HG02973 (cell line): ENCODE data around the gene PTDSS2.
"Not testable (repeated sequence)": the region's sequence is repeated elsewhere in the genome, so short reads cannot be mapped to it uniquely, and the experiment has no call there.

Source experiments
- ATAC-seq: cut with Tn5 transposase; IDR thresholded peaks from one replicate; pipeline ENCODE4 v1.9.1; 2021; ENCODE audit warnings: moderate library complexity; ENCODE audit not compliant: unreplicated experiment

Gene PTDSS2

DNA sequence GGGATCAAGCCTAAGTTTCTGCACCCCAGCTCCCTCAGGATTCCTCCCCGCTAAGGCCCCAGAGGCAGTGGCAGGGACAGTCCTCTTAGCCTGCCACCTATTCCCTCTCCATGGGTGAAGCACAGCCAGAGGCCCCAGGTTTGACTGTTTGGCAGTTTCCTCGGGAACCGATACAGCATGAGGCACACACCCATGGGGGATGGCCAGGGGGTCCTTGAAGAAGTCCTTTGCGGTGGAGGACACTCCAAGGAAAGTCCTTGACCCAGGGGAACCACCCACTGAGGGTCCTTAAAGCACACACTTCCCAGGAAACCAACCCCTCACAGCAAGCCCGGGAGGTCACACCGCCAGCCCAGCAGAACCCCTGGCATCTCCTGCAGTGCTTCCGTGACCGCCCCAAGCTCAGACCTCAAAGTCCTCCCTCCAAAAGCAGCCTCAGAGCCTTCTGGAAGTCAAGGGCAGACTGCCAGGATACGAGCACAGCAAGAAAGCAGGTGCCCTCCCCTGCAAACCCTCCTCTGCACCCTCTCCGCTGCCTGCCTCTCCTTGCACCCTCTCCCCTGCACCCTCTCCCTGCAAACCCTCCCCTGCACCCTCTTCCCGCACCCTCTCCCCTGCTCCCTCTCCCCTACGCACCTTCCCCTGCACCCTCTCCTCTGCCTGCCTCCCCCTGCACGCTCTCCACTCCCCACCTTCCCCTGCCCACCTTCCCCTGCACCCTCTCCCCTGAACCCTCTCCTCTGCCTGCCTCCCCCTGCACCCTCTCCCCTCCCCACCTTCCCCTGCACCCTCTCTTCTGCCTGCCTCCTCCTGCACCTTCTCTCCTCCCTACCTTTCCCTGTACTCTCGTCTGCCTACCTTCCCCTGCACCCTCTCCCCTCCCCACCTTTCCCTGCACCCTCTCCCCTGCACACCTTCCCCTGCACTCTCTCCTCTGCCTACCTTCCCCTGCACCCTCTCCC, 36.7 kb upstream of the PTDSS2 start:
- ATAC-seq: no peak

DNA sequence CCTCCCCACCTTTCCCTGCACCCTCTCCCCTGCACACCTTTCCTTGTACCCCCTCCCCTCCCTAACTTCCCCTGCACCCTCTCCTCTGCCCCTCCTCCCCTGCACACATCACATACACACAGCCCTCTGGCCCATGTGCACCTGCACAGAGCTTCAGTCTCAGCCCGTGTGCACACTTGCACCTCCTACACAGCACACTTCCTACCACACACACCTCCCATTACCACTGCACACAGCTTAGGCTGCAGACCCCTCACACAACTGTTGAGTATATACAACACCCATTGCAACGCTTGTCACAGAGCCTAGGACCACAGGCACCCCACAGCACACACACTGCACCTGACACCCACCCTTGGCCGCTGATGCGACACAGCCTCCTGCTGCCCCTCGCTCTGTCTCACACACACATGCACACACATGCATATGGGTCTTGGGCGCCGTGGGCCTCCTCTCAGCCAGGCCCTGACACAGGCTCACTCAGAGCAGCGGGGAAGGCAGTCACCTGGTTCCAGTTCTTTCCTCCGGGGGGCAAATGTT, 35.7 kb upstream of the PTDSS2 start:
- no peak for ATAC-seq

DNA sequence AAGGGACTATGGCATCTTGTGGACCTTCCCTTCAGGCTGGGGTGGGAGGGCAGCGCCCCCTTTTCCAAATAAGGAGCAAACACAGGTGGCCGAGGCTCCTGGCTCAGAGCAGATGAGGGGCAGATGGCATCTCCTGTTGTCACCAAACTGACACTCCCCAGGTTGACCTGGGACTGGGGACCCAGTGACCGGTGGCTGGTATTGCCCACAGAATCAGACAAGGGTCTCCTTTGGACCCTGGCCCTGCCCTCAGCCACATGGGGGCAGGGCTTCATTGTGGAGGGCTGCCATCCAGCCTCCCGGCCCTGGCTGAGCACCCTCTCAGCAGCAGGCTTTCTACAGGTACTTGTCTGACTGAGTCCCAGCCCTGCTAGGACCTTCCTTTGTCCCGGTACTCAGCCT, 34.4 kb upstream of the PTDSS2 start:
- ATAC-seq: no peak

DNA sequence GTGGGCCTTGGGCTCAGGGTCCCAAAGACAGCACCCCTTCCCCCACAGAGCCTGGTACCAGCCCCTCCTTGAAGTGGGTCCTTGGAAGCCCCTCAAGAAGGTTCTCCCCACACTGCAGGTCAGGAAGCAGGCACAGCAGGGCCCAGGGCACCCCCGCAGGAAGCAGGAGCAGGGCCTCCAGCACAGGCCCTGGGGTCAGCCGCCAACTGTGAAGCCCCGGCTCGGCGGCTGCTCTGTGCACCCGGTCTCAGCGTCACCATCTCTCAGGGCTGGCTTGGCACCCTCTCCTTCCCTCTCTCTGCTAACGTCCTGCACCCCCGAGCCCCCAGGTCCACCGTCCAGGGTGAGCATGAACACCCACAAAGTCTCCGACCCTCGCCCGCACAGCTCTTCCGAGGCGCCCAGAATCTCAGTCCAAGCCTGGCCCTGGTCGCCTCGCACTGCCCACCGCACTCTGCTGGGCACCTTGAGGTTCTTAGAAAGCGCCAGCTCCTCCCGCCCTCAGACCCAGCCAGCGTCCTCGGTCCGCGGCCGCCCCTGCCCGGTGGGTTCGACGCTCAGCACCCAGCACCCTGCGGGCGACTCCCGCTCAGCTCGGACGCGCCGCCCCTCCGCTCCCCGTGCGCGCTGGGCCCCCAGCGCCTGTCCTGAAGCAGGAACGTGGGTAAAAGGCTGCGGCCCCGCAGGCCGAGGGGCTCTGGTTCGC, 33.9 kb upstream of the PTDSS2 start:
- ATAC-seq: no peak

DNA sequence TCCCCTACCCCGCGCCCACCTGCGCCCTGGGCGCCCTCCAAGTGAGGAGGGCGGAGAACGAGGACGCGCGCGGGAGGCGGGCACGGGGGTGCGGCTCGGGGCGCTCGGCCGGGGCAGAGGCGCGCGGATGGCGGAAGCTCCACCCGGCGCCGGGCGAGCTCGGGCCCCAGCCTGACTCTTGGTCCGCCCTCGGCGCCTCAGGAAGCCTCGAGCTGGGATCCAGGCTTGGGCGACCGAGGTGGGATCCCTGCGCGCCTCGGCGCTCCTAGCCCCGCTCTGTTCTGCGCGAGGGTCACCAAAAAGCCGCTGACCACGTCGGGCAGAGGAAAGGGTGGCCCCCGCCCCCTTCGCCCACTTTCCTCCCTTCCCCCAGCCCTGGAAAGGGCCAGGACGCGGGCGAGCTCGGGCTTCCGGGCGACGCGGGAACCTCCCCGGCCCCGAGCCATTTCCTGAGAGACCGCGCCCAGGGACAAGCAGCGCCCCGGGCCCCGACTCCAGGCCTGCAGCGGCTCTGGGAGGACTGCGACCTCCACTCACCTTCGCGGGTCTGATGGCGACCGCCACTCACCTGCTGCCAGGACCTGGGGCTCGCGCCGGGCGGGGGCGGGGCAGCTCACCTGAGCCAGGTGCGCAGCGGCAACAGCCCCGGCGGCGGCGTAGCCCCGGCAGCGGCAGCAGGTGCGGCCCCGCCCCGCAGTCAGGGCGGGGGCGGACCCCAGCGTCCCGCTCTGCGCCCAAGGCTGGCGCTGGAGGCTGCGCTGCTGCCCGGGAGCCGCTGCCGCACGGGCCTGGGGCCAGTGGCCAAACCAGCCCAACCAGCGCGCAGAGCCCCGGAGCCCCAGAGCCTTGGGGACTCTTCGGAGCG, 33.1 kb upstream of the PTDSS2 start:
- peak; percentile 44 for ATAC-seq

DNA sequence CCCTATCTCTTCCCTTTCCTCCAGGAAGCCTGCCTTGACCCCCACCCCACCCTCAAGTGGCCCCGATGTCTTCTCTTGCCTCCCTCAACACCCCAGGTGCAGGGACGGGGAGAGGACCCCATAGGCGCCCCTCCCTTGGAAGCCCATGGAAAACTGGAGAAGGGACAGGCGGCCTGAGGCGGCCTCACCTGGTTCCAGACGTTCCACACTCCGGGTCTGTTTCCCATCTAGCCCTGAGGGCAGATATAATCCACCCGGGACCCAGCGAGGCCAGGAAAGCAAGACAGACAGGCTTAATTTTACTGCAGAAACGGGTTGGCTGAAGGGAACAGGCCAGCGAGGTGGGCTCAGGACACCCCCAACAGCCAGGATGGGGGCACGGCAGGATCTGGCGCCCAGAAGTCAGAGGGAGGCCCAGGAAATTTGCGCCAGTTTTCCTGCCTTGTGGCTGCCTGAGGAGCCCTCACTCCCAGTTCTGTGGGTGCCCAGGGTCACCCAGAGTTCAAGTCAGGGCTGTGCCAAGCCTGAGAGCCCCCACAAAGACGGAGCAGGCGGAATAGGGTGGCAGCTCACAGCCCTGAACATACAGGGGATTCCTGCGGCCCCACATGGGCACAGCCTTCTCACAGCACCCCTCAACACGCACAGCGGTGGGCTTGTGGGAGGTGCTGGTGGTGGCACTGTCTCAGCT, 32.3 kb upstream of the PTDSS2 start:
- ATAC-seq: no peak

DNA sequence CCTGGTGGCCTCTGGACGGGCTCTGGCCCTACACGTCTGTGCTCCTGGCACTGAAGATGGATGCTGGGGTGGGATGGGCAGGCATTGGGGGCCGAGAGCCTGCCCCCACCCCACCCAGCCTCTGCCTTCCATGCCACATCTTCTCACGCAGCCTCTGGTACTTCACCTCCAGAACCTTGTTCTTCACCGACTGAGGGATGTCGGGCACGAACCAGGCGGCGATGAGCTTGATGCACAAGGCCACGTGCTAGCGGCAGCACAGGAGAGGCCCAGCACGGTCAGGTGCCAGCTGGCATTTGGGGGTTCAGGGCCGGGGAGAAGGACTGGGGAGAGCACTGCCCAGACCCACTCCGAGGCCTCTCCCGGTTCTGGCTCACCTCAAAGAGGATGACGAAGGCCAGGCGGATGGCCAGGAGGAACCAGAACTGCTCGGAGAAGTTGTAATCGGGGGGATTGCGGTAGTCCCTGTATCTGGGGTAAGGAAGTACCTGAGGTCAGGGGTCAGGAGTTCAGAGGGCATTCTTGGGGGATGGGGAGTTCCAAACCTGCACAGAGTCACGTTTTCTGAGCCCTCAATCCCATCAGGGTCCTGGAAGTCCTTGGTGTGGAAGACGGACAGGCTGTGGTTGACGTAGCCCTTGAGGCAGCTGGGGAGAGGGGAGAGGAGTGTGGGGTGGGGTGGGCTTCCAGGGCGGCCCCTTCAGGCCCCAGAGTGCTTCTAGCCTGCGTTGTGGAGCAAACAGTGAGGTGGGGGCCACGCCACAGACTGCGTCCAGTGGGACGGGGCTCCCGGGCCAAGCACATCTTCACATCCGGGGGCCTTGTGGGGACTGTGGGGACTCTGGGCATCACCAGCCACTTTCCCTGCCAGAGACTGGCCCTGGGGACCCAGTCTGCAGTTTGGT, 31.5 kb upstream of the PTDSS2 start:
- ATAC-seq: no peak

DNA sequence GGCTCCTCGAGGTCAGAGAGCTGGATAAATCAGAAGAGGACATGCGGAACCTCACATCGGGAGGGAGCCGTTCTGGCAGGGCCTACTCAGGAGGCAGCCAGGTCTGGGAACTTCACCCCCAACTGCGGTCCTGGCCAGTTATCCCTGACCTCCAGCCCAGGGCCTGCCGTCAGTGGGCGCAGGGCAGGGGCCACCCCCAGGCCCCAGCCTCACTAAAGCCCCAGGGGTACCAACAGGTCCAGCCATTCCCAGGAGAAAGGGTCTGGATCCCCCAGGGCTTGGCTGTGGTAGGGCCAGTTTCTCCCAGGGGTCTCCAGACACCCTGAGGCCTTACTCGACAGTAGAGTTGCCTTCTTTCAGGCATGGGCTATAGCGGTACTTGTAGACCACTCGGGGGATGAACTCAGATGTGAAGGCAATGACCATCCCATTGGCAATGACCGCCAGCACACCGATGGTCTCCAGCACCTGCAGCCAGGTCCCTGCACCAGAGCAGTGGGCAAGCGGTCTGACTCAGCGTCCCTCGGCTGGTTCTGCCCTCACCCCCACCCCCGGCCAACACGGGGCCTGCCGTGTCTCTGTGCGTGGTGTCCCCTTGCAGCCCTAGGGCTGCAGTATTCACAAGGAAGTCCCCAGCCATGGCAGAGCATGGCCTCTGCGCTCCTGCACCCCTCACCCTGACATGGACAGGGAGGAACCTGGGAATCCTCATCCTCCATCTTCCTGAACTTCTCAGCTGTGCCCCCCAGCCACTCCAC, 30.7 kb upstream of the PTDSS2 start:
- ATAC-seq: no peak

DNA sequence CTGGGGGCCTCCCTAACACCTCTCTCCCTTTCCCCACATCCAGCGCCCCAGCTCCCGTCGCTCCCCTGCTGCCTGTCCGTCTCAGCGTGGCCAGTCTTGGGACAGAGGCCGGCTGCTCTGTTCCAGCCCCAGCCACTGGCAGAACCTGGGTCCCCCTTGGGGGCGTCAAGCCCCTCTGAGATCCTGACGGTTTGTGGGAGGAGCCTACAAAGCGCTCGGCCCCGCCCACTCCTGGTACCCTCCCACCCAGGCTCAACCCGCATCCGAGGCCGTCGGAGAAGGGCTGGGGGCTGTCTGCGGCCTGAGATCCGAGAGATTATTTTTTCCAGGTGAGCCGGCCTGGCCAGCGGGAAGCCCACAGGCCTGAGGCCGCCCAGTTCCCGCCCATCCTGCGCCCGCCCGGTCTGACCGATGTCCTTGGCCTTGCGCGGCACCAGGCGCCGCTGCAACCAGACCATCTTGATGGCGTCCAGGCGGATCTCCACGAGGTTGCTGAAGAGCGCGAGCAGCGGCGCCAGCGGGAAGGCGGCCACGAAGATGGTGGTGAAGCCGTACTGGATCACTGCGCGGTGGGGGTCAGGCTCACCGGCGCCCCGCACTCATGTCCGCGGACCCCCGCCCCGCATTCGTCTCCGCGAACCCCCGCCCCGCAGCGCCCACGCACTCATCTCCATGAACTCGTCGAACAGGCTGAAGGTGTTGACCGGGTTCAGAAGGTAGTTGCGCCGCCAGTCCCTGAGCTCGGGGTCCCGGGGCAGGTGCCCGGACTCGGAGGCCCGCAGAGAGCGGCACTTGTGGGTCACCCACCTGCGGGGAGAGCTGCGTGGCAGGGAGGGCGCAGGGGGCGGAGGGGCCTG, 29.8 kb upstream of the PTDSS2 start:
- no peak for ATAC-seq

DNA sequence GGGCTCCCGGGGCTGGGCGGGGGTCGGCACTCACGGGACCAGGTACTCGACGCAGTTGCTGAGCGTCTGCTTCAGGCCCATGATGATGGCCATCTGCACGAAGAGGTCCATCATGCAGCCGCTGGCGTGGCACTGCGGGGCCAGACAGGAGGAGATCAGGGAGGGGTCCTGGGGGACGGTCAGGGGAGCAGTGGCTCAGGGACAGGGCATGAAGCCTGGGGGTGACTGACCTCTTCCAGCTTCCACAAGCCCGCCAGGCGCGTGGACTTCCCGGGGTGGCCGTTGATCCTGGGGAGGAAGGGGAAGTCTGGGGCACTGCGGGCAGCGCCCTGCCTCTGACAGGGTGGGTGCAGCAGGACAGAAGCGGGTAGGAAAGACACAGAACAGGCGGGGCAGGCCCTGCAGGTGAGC, 29.2 kb upstream of the PTDSS2 start:
- no peak for ATAC-seq

DNA sequence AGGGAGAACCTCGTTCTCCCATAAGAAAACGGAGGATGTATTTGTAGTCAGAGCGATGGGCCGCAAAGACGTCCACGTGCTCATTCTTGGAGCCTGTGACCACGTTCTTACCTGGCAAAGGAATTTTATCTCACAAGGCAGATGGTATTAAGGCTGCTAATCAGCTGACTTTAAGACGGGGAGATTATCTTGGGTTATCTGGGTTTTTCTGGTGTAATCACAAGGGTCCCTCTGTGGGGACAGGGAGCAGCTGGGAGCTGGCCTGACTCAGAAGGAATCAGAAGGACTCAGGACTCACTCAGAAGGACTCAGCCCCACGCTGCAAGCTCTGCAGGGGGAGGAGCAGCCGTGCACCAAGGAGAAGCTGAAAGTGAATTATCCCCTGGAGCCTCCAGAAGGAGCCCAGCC, 27.8 kb upstream of the PTDSS2 start:
- ATAC-seq: no peak

DNA sequence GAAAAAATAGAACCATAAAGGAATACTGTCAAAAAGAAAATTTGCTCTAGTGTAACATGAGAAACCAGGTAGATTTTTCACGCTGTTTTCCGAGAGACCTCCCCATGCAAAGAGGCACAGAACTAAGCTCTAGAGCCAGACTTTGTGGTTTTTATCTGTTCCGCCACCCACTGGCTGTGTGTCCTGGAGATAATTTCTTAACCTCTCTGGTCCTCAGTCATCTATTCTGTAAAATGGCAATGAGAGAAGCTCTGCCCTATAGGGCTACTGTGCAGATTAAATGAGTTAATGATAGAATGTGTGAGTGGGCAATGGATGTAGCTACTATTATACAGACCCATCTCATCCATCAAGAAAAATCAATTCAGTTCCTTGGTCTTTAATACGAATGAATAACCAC, 25.8 kb upstream of the PTDSS2 start:
- no peak for ATAC-seq

DNA sequence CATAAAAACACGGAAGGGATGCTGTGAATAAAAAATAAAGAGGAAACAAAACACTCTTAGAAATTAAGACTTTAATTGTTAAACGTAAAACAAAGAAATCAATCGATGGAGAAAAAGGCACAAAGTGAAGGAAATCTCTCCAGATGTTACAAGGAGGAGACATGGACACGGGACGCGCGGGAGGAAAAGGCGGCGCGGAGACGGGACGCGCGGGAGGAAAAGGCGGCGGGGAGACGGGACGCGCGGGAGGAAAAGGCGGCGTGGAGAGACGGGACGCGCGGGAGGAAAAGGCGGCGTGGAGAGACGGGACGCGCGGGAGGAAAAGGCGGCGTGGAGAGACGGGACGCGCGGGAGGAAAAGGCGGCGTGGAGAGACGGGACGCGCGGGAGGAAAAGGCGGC, 25.3 kb upstream of the PTDSS2 start:
- not testable (repeated sequence) for ATAC-seq

DNA sequence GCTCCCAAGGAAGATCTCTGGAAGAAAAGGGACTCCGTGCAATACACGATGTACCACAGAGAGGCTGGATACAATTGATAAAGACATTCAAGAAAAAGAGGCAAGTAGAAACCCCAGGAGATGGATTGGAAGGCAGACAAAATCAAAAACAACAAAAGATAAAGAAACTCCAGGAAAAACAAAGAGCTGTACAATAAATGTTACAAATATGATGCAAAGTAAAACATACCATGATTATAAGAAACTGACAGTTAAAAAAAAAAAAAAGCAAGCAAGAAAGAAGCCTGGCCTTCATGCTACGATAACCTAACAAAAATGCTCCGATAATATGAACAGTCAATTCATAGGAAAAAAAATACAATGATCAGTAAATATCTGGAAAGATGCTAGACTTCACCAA, 24.8 kb upstream of the PTDSS2 start:
- no peak for ATAC-seq

DNA sequence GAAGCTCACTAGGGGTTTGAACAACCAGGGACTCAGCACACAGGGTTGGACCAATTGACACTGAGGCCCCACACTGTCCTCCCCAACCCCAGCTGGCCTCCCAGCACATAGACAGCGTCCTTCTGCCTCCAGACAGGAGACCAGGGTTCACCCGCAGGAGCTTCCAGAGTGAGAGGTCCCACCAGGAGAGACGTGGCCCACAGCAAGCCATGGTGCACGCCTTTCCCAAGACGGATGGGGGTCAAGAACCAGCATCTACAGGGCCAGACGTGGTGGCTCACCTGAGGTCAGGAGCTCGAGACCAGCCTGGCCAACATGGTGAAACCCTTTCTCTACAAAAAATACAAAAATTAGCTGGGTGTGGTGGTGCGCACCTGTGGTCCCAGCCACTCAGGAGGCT, 23.2 kb upstream of the PTDSS2 start:
- ATAC-seq: no peak

DNA sequence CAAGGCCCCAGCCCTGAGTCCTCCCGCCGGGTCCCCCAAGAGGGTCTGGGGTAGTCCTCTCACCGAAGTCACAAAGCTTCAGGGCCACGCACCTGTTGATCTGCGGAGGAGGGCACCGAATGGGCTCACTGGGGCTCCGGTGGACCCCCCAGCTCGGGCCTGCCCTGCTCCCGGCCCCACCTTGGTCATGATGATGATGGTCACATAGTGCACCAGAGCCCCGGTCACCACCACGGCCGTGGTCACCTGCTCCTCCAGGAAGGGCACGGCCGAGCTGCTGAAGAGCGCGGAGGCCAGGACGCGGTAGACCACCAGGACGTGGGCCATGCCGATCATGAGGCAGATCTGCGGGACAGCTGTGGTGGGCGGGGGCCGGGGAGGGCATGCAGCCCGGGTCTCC, 21.8 kb upstream of the PTDSS2 start:
- no peak for ATAC-seq

DNA sequence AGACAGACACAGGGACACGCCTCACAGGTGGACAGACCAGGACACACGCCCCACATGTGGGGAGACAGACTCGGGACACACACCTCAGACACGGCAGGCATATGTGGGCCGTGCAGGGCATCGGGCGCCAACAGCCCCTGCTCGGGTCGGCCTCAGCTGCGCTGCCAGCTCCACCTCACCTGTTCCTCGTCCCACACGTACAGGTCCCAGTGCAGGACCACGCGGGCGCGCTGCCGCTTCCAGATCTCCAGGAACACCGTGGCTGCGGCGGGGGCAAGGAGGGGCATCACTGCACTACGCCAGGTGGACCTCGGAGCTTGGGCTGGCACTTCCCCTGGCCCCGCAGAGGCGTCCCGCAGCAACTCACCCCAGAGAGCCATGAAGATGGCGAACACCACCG, 20.7 kb upstream of the PTDSS2 start:
- no peak for ATAC-seq
